HCT116 (cell line): ENCODE results near the gene PRR7. TPM values are rescaled to one million over a fixed set of nuclear protein-coding genes. Genes with fewer than 3 reads are reported as not detected.
A peak's percentile ranks its signal among the peaks of the same experiment; 100 is the strongest.

Experiments used
- ATAC-seq: fragments of 200-7000 bp; cut with Tn5 transposase; 2 replicates; pipeline ENCODE4 v1.9.1; 2020; ENCODE audit warnings: mild to moderate bottlenecking, moderate library complexity
- BruUV-seq: library from RNA; stranded (reverse); fragments of 400-500 nt; replicated peaks from 2 replicates; lab custom pipeline; 2021; lab: Mats Ljungman, UMichigan
- CTCF ChIA-PET: fragments of 300-600 bp; sonication (Branson Sonifier 250); formaldehyde crosslinking; loops from one replicate; lab custom pipeline; 2021; ENCODE audit warnings: antibody characterized with exemption; lab: Charles Lee
- POLR2A ChIA-PET: fragments of 300-600, 350-600 bp; sonication (Branson Sonifier 250); formaldehyde crosslinking; loops from one replicate; lab custom pipeline; 2021; ENCODE audit warnings: antibody characterized with exemption; lab: Charles Lee
- RAD21 ChIA-PET, 2 experiments: fragments of 300-600 bp; sonication (Branson Sonifier 250); formaldehyde crosslinking; loops; one replicate each; lab custom pipeline; 2023; ENCODE audit warnings: low total read pairs in 2 of 2; ENCODE audit not compliant: uncharacterized antibody in 2 of 2, unreplicated experiment in 2 of 2, low non-redundant PET in 1 of 2; lab: Charles Lee
- DNase-seq: peaks from one replicate; pipeline ENCODE4 v3.0.0-alpha.2; 2010; ENCODE audit warnings: low read depth, low spot score
- H2AFZ ChIP-seq: fragments of 200-600 bp; shearing (Covaris generic), sonication (generic); 2 replicates; pipeline ENCODE4 v1.6.1; 2017; ENCODE audit warnings: low read depth, mixed run types, mixed read lengths, antibody characterized with exemption, low read length; ENCODE audit not compliant: poor library complexity, severe bottlenecking
- H3K27ac ChIP-seq: 2 replicates; pipeline ENCODE4 v1.5.1; 2012; ENCODE audit warnings: low read depth, low read length
- H3K27me3 ChIP-seq: fragments of 200-600 bp; sonication (generic); 2 replicates; pipeline ENCODE4 v1.6.1; 2016; ENCODE audit warnings: mixed run types, low read length, mixed read lengths; ENCODE audit not compliant: insufficient read depth
- H3K36me3 ChIP-seq, 2 experiments: fragments of 200-500 bp in 1 of 2; fragments of 200-600 bp in 1 of 2; sonication (Bioruptor generic) in 1 of 2; sonication (generic) in 1 of 2; 2 replicates each; pipeline versions ENCODE4 v1.5.1 to v1.6.1; 2014 to 2016; ENCODE audit warnings: low read length in 2 of 2, inconsistent platforms in 1 of 2, mixed read lengths in 1 of 2, mixed run types in 1 of 2; ENCODE audit not compliant: insufficient read depth in 2 of 2, control insufficient read depth in 1 of 2
- H3K4me1 ChIP-seq, 2 experiments: fragments of 200-600 bp in 1 of 2; sonication (generic) in 1 of 2; 2 replicates each; pipeline versions ENCODE4 v1.5.1 to v1.6.1; 2012 to 2017; ENCODE audit warnings: low read length in 2 of 2, inconsistent platforms in 1 of 2, mild to moderate bottlenecking in 1 of 2, mixed read lengths in 1 of 2, mixed run types in 1 of 2, moderate library complexity in 1 of 2; ENCODE audit not compliant: insufficient read depth in 2 of 2, control insufficient read depth in 1 of 2
- H3K4me2 ChIP-seq: fragments of 200-600 bp; sonication (generic); 2 replicates; pipeline ENCODE4 v1.6.1; 2017; ENCODE audit warnings: mixed run types, low read length, mixed read lengths
- H3K4me3 ChIP-seq, 2 experiments: fragments of 200-600 bp in 1 of 2; sonication (generic) in 1 of 2; replicated peaks in 1 of 2; 2 replicates each; pipeline ENCODE4 v1.5.1; 2011 to 2016; ENCODE audit warnings: low read length in 2 of 2, control low read depth in 1 of 2, low read depth in 1 of 2, mild to moderate bottlenecking in 1 of 2, mixed read lengths in 1 of 2, mixed run types in 1 of 2
- H3K79me2 ChIP-seq: fragments of 200-600 bp; sonication (generic); 2 replicates; pipeline ENCODE4 v1.6.1; 2017; ENCODE audit warnings: mild to moderate bottlenecking, mixed run types, low read length, moderate library complexity, mixed read lengths; ENCODE audit not compliant: insufficient read depth
- H3K9ac ChIP-seq: fragments of 200-600 bp; sonication (generic); 2 replicates; pipeline ENCODE4 v1.6.1; 2016; ENCODE audit warnings: low read length, mixed read lengths
- H3K9me2 ChIP-seq: fragments of 200-600 bp; sonication (generic), shearing (Covaris generic); 2 replicates; pipeline ENCODE4 v1.6.1; 2017; ENCODE audit warnings: mixed run types, mild to moderate bottlenecking, moderate library complexity; ENCODE audit not compliant: insufficient read depth
- H3K9me3 ChIP-seq, 2 experiments: fragments of 200-500 bp in 1 of 2; fragments of 200-600 bp in 1 of 2; sonication (Bioruptor generic) in 1 of 2; sonication (generic) in 1 of 2; 2 replicates each; pipeline ENCODE4 v1.6.1; 2014 to 2017; ENCODE audit warnings: low read length in 2 of 2, mixed read lengths in 2 of 2, inconsistent platforms in 1 of 2, low read depth in 1 of 2, mild to moderate bottlenecking in 1 of 2, mixed run types in 1 of 2, moderate library complexity in 1 of 2; ENCODE audit not compliant: control insufficient read depth in 1 of 2, insufficient read depth in 1 of 2
- H4K20me1 ChIP-seq: fragments of 200-600 bp; sonication (generic), shearing (Covaris generic); 2 replicates; pipeline ENCODE4 v1.6.1; 2017; ENCODE audit warnings: mixed run types, mild to moderate bottlenecking, moderate library complexity; ENCODE audit not compliant: insufficient read depth
- CTCF ChIP-seq, 3 experiments: fragments of 200-600 bp in 1 of 3; sonication (generic) in 1 of 3; IDR thresholded peaks in 2 of 3; conservative IDR thresholded peaks in 1 of 3; 2 replicates each; pipeline ENCODE4 v1.5.1; 2012 to 2017; ENCODE audit warnings: low read depth in 2 of 3, low read length in 2 of 3, antibody characterized with exemption in 1 of 3, borderline replicate concordance in 1 of 3, control low read depth in 1 of 3, mild to moderate bottlenecking in 1 of 3, mixed read lengths in 1 of 3, mixed run types in 1 of 3, moderate library complexity in 1 of 3; ENCODE audit not compliant: insufficient read depth in 1 of 3
- POLR2AphosphoS5 ChIP-seq: IDR thresholded peaks from 2 replicates; pipeline ENCODE4 v1.6.1; 2011; ENCODE audit warnings: mild to moderate bottlenecking, low read depth, low read length, moderate library complexity
- SP1 ChIP-seq: IDR thresholded peaks from 2 replicates; pipeline ENCODE4 v1.6.1; 2012; ENCODE audit warnings: low read depth
- intact Hi-C: fragments of 100-400 bp; cut with micrococcal nuclease; formaldehyde crosslinking; loops from 2 replicates; pipeline ENCODE4 v1.10.0; 2022
- total RNA-seq: library from RNA; stranded (reverse); gene quantifications from one replicate; pipeline ENCODE4 v1.2.1, GENCODE V29; 2021; ENCODE audit not compliant: unreplicated experiment

PRR7 gene
- total RNA-seq, 1 experiment from 2014 or later, result 39.9 TPM

GRCh38 chr5:177483994-177484901, 37.6 kb downstream of the PRR7 start:
- intact Hi-C loops, result no loop called here
- ChIA-PET POLR2A (interaction anchor here (2.1 kb wide), 1 partner anchor 11 kb away, joined by 9 read pairs; no protein-coding TSS in a partner anchor), CTCF (no interaction called here), RAD21 (no interaction called here)
- Histone ChIP-seq H3K4me1 (no peaks in the 10 kb centered on the region; a peak in 1 of 4 replicates), H3K4me3 (no peak overlapping the region), H4K20me1 (no peaks in the 10 kb centered on the region), H3K9ac (no peak overlapping the region), H3K9me3 (no peaks in the 10 kb centered on the region), H3K27ac (no peak overlapping the region), H2AFZ (no peak overlapping the region), H3K36me3 (peaks cover 13 to 20% of the 10 kb centered on the region in 2 experiments; a peak in 3 of 4 replicates), H3K9me2 (no peaks in the 10 kb centered on the region), H3K79me2 (peaks cover 4% of the 10 kb centered on the region; the same call in 1 of the 2 replicates), H3K4me2 (no peak overlapping the region), H3K27me3 (no peaks in the 10 kb centered on the region)
- no TSS peak for BruUV-seq
- TF ChIP-seq POLR2AphosphoS5 (peak; percentile 46), CTCF (IDR thresholded peaks at IDR 0.05 in 2 of 3, conservative IDR thresholded peaks at IDR 0.05 in 1 of 3; ENCODE audit: borderline replicate concordance in 1 of 3, insufficient read depth in 1 of 3, low read depth in 2 of 3, low read length in 2 of 3) (no peak), SP1 (no peak)
- ATAC-seq (peak; percentile 8; the same call in 1 of the 2 replicates), DNase-seq (no peak)
